Body of pancreas (tissue), 4 donors: ENCODE data around the gene EPHA8. TPM values are rescaled to one million over a fixed set of nuclear protein-coding genes. Genes with fewer than 3 reads are reported as not detected.
A peak's percentile ranks its signal among the peaks of the same experiment; 100 is the strongest.

Source experiments
- ATAC-seq: fragments of 150-250 bp; one replicate; pipeline ENCODE4 v1.9.1; 2016
- DNase-seq, 4 donors: peaks; one replicate each; pipeline ENCODE4 v3.0.0-alpha.2; 2019
- H3K27ac ChIP-seq, 4 donors: fragments of 200-600 bp; sonication (generic); 1 replicate in 3 of 4; 2 replicates in 1 of 4; pipeline versions ENCODE4 v1.5.1 to v1.6.1; 2016 to 2019; ENCODE audit warnings: mild to moderate bottlenecking in 1 of 4, mixed read lengths in 1 of 4, moderate library complexity in 1 of 4
- H3K27me3 ChIP-seq, 2 donors: fragments of 200-600 bp; sonication (generic); one replicate each; pipeline ENCODE4 v1.6.0; 2016; ENCODE audit warnings: mild to moderate bottlenecking in 1 of 2
- H3K36me3 ChIP-seq, 2 donors: fragments of 200-600 bp; sonication (generic); replicated peaks in 1 of 2; 2 replicates each; pipeline ENCODE4 v1.5.1; 2016; ENCODE audit warnings: low read depth in 2 of 2; ENCODE audit not compliant: insufficient read depth in 1 of 2
- H3K4me1 ChIP-seq: fragments of 200-600 bp; sonication (generic); one replicate; pipeline ENCODE4 v1.6.0; 2016
- H3K4me3 ChIP-seq, 2 donors: fragments of 200-600 bp; sonication (generic); 1 replicate in 1 of 2; 2 replicates in 1 of 2; pipeline ENCODE4 v1.5.1; 2016 to 2019
- H3K9me3 ChIP-seq, 3 donors: fragments of 200-600 bp; sonication (generic); 1 replicate in 2 of 3; 2 replicates in 1 of 3; pipeline ENCODE4 v1.5.1; 2016
- POLR2A ChIP-seq, 3 donors: fragments of 450-650 bp; IDR thresholded peaks; one replicate each; pipeline ENCODE4 v1.6.1; 2016; ENCODE audit warnings: antibody characterized with exemption in 3 of 3, mild to moderate bottlenecking in 2 of 3
- WGBS, 2 donors: methylation state at CpG; one replicate each; pipeline ENCODE4 v1.1.5; 2017; 5-methylcytosine and 5-hydroxymethylcytosine counted together
- intact Hi-C: fragments of 100-400 bp; cut with DNase I; formaldehyde crosslinking; loops from one replicate; pipeline ENCODE4 v1.15.1; 2023
- total RNA-seq, 2 donors: library from RNA; depleted of rRNA; stranded (reverse); fragments of >200 nt; gene quantifications; one replicate each; pipeline ENCODE4 v1.1.0, GENCODE V29; 2016
- TF ChIP-seq, protein P1 (sequence below), 7 experiments: fragments of 450-650 bp in 4 of 7; fragments of 200-600 bp in 3 of 7; sonication (generic) in 3 of 7; IDR thresholded peaks; one replicate each; pipeline ENCODE4 v1.5.1; 2016 to 2019; ENCODE audit warnings: antibody characterized with exemption in 7 of 7

Gene EPHA8
- total RNA-seq, 2 donors from 2014 or later, result 0.52 to 0.66 TPM

DNA sequence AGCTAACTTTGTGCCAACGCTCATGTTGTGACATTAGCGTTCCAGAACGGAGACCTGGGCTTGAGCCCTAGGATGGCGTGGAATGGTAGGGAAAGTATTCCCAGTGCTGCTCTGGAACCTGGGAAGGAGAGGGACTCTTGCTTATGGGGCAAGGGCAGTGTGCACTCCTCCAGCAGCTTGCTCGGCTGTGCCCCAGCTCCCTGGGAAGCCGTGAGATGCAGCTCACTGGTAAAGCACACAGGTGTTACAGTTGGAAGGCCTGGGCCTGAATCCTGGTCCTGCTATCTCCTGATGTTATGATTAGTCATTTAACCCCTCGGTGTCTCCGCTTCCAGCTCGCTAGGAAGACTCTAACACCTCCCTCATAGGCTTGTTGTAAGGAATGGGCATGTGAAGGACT is 42.4 kb upstream of the EPHA8 start:
- peaks cover 52% of the 10 kb centered on the region for H3K4me1 ChIP-seq
- intact Hi-C loops, result loop anchor here (10.0 kb wide), 1 partner anchor 124 kb away; the partner anchor contains the start of gene C1QC
- TF ChIP-seq, protein P1, sequence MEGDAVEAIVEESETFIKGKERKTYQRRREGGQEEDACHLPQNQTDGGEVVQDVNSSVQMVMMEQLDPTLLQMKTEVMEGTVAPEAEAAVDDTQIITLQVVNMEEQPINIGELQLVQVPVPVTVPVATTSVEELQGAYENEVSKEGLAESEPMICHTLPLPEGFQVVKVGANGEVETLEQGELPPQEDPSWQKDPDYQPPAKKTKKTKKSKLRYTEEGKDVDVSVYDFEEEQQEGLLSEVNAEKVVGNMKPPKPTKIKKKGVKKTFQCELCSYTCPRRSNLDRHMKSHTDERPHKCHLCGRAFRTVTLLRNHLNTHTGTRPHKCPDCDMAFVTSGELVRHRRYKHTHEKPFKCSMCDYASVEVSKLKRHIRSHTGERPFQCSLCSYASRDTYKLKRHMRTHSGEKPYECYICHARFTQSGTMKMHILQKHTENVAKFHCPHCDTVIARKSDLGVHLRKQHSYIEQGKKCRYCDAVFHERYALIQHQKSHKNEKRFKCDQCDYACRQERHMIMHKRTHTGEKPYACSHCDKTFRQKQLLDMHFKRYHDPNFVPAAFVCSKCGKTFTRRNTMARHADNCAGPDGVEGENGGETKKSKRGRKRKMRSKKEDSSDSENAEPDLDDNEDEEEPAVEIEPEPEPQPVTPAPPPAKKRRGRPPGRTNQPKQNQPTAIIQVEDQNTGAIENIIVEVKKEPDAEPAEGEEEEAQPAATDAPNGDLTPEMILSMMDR (IDR thresholded peaks at IDR 0.05), result no peak
- no peak for TF ChIP-seq POLR2A (IDR thresholded peaks at IDR 0.05)
- ATAC-seq, result peak; percentile 42
- H3K27me3 ChIP-seq, result no peaks in the 10 kb centered on the region
- DNase-seq, result peak in 3 of 4 donors; percentile 25 to 64 (median 39)
- H3K9me3 ChIP-seq, result no peaks in the 10 kb centered on the region
- peaks cover 6 to 9% of the 10 kb centered on the region in 2 donors for H3K36me3 ChIP-seq
- H3K4me3 ChIP-seq, result no peak overlapping the region
- WGBS, 2 donors, result 49 to 54% methylated on average over 5 to 9 of the region's 9 CpGs
- peak overlapping the region in 2 of 4 donors; percentile 7 to 22 for H3K27ac ChIP-seq

DNA sequence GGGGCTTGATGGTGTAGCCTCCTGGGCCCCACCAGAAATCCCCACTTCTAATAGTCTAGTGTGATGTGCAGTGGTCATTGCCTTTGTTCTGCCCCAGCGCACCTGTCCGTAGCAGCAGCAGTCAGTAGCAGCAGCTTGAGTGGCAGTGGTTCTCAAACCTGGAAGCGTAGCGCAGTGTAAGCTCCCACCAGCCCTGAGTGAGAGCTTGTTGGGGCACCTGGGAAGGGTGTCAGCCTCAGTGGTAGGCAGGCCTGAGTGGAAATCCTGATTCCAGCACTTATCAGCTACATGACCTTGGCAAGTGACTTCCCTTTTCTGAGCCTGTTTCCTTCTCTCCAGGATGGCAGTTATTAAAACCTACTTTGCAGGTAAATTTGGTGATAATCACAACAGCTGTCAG is 41.6 kb upstream of the EPHA8 start:
- WGBS, 2 donors, result 47 to 68% methylated on average over 4 of the region's 4 CpGs
- intact Hi-C loops, result loop anchor here (10.0 kb wide), 1 partner anchor 123 kb away; the partner anchor contains the start of gene C1QC
- TF ChIP-seq, protein P1 (IDR thresholded peaks at IDR 0.05), result no peak
- TF ChIP-seq POLR2A (IDR thresholded peaks at IDR 0.05), result no peak

DNA sequence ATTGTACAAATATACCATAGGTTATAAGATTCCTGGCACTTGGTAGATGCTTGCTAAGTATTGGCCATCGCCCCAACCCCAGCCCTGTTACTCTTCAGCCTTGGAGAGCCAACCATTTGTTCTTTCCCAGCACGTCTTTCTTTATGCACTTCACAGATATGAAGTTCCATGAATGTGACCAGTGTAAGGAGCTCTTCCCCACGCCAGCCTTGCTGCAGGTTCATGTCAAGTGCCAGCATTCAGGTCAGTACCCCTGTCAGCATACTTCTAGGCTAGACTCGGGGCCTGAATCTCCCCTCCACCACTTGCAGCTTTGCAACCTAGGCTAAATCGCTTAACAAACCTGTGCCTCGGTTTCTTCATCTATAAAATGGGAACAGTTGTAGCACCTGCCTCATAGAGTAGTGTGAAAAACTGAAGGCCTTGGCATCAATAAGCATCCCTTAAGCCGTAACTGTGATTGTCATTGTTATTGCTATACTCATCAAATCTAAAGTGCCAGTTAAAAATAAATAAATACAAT is 41.0 kb upstream of the EPHA8 start:
- intact Hi-C loops, result loop anchor here (10.0 kb wide), 1 partner anchor 123 kb away; the partner anchor contains the start of gene C1QC
- DNase-seq (no peak), ATAC-seq (no peak)
- no peaks in the 10 kb centered on the region for H3K9me3 ChIP-seq
- no peak overlapping the region for H3K4me3 ChIP-seq
- no peak overlapping the region for H3K27ac ChIP-seq
- TF ChIP-seq, protein P1 (IDR thresholded peaks at IDR 0.05), result no peak
- no peak for TF ChIP-seq POLR2A (IDR thresholded peaks at IDR 0.05)
- H3K4me1 ChIP-seq, result peaks cover 67% of the 10 kb centered on the region
- peaks cover 0 to 6% of the 10 kb centered on the region in 2 donors for H3K36me3 ChIP-seq
- 80 to 86% methylated on average over 7 of the region's 7 CpGs for WGBS, 2 donors
- H3K27me3 ChIP-seq, result no peaks in the 10 kb centered on the region

More for the DNA sequence above, 41.6 kb upstream of the EPHA8 start:
- ATAC-seq, result no peak
- Histone ChIP-seq H3K27ac (peak overlapping the region in 3 of 4 donors; percentile 12 to 37 (median 22)), H3K27me3 (no peaks in the 10 kb centered on the region), H3K9me3 (no peaks in the 10 kb centered on the region), H3K4me3 (no peak overlapping the region), H3K36me3 (peaks cover 2 to 9% of the 10 kb centered on the region in 2 donors), H3K4me1 (peaks cover 61% of the 10 kb centered on the region)
- peak in 2 of 4 donors; percentile 32 to 52 for DNase-seq

DNA sequence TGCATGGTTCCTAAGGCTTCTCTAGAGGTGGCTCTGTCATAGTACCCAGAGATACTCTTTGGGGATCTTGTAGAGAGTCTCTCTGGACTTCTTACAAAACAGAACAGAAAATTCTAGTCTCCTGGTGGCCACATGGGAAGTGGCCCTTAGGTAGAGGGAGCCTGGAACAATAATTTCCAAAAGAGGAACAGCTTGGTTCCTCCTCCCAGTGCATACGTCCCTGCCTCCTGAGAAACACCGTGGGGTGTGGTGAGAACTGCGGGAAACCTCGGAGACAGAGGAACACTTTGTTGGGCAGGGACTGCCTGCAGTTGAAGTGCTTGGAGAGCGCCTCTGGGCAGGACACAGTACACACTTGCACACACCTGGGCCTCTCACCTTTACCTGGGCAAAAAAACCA is 38.8 kb upstream of the EPHA8 start:
- H3K27ac ChIP-seq, result peak overlapping the region in 3 of 4 donors; percentile 78 to 83 (median 79)
- no peaks in the 10 kb centered on the region for H3K9me3 ChIP-seq
- no peaks in the 10 kb centered on the region for H3K27me3 ChIP-seq
- DNase-seq, result no peak
- intact Hi-C loops, result loop anchor here (10.0 kb wide), 1 partner anchor 120 kb away; the partner anchor contains the start of gene C1QC
- TF ChIP-seq, protein P1 (IDR thresholded peaks at IDR 0.05), result no peak
- TF ChIP-seq POLR2A (IDR thresholded peaks at IDR 0.05), result no peak
- no peak for ATAC-seq
- peaks cover 64% of the 10 kb centered on the region for H3K4me1 ChIP-seq
- 45 to 63% methylated on average over 5 of the region's 5 CpGs for WGBS, 2 donors
- no peak overlapping the region for H3K4me3 ChIP-seq
- H3K36me3 ChIP-seq, result peaks cover 0 to 2% of the 10 kb centered on the region in 2 donors
